ENCODE data around the gene PGM2L1.
"Not testable (repeated sequence)": the region's sequence is repeated elsewhere in the genome, so short reads cannot be mapped to it uniquely, and the experiment has no call there.

The PGM2L1 gene

DNA sequence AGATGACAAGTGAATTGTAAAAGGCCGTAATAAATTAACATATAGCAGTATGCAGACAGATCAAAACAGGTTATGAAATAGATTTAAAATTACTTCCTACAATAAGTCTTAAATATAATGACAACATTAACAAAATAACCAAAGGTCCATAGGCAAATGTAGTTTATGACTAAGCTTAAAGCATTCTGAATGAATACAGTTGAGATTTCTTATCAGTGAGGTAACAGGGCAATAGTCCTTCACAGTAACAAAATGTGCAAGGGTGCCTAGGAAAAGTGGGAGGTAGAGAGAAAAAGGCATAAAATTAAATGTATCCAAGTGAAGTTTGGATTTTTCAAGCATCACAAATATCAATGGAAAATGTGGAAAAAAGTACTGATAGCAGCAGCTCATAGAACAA lies 65.9 kb downstream of the PGM2L1 start:
- no peak for FAIRE-seq

- FAIRE-seq = not testable (repeated sequence)
These were observed 67.2 kb downstream of the PGM2L1 start for GRCh38 chr11:74331000-74331399.

DNA sequence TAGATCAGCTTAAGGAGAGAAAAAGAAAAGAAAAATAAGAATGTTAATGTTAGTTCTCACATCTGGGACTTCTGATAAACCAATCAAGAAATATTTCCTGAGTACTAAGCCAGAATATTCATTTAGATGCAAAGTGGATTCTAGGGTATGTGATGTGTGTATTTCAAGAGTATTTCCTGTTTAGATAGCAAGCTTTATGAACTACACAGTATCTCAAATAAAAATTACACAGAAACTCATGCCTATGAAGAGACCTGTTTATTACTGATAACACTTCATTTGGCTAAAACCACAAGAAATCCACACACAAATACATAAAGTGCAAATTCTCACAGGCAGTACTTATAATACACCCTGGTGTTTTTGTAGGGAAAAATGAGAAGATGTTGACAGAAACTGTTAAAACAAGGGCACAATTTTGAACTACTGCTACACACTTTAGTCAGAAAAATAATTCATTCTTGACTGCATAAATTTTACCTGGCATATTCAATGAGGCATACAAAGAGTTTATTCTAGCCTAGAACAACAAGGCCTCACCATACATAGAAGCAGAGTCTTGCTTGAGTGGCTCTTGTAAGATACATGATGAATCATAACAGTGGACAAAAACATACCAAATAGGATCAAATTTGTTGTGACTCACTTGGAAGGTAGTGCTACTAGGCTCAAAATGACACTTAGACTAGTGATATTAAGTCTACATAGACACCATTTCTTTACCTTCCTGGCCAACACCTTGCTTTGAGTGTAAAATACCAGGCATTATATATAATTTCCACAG lies 68.0 kb downstream of the PGM2L1 start:
- no peak for FAIRE-seq

- no peak for FAIRE-seq
These were observed 71.2 kb downstream of the PGM2L1 start for GRCh38 chr11:74327076-74327475.

DNA sequence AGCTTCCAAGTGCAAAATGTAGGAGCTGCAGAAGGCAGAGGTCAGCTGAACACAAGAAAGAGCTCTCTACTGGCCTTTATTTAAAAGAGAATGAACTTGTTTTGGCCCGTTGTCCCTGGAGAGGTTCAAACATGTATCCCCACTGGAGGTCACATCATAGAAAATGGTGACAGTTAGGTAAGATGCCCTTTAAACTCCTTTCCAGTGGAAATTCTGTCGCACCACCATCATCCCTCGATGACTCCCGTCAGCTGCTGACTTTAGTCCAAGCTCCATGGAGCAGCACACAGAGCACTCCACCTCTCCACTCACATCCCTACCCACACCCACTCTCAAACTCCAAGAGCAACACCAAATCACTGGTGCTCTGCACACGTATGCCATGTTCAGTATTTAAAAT lies 71.6 kb downstream of the PGM2L1 start:
- FAIRE-seq = no peak

DNA sequence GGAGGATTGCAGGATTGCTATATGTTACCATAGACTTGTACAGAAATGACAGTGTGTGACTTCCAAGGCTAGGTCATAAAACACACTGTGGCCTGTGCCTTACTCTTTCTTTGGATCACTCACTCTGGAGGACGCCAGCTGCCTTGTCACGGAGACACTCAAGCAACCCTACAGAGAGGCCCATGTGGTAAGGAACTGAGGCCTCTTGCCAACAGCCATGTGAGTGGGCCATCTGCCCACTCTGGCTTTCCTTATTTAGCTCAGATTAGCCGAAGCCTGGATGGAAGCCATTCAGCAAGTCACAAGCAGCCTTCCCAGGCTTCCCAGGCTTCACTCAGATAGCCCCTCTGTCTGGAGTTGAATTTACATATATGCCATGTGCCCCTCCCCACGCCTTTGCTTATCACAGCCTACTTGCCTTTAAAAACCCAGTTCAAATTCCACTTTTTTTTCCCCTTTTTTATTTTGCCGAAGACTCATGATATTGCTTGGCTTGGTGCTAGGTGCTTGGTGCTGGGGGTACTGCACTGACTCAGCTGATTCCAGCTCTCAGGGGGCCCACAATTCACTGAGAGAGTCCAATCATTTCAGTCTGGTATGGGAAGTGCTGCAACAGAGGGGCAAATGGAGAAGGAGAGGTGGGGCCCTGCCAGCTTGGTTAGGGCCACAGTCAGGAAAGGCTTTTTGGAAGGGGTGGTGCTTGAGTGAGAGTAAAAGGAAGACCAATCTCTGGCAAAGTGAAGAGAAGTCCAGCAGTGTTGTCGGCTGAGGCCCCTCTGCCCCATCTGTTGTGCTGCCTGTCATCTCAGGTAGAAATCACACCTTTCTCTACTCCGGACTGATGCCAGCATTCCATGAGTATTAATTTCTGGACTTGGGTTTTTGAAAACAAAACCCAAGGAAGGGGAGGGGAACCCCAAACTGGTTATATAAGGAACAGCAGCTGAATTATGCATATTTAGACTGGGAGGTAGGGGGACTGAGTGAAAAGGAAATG lies 72.3 kb downstream of the PGM2L1 start:
- FAIRE-seq = no peak

GRCh38 chr11:74322667-74323066 lies 75.6 kb downstream of the PGM2L1 start:
- FAIRE-seq = no peak

- FAIRE-seq = no peak
These were observed 76.6 kb downstream of the PGM2L1 start for GRCh38 chr11:74321487-74322188.

DNA sequence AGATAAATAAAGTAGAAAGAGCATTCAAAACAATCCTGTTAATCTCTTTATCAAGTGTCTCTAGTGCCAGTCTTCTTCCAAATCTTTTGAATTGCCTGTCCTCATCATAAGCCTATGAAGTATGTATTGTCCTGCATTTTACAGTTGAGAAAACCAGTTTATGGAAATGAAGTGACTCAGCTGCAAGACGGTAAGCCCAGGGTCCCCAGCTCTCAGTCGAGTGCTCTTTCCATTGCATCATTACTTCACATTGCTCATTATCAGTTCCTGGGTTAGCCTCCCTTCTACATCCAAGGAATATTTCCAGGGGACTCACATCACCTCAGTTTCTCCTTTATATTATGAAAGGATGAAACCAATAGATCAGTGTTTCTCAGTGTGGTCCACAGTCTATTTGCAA lies 77.7 kb downstream of the PGM2L1 start:
- FAIRE-seq = no peak

- no peak for FAIRE-seq
These were observed 79.0 kb downstream of the PGM2L1 start for GRCh38 chr11:74319139-74319816.

DNA sequence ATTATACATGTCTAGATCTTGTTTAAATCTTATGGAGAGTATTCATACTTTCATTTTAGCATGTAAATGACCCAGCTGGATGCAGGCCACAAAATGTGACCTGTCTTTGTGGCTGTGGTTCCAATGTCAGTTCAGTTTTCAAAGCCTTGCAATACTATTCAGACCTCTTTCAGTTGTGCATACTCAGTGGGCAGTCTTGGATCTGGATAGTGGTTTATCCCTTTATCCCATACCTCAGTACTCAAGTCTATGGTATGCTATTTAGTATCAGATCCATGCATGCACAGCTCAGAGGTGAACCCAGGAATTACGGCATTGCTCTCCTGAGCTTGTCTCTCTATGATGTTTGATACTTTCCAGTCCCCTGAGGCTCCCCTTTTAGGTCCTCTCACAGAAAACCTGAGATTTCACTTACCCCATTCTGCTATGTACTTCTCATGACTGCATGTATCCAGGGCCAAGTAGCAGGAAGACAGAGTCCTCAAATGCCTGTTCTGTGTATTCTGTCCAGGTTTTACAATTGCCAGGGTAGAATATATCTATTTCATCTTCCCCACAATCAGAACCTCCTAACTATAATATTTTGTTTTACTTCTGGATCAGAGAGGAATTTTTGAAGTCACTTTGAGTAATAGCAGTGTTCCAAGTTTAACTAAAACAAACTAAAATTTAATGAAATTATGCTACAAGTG lies 79.8 kb downstream of the PGM2L1 start:
- FAIRE-seq = no peak

DNA sequence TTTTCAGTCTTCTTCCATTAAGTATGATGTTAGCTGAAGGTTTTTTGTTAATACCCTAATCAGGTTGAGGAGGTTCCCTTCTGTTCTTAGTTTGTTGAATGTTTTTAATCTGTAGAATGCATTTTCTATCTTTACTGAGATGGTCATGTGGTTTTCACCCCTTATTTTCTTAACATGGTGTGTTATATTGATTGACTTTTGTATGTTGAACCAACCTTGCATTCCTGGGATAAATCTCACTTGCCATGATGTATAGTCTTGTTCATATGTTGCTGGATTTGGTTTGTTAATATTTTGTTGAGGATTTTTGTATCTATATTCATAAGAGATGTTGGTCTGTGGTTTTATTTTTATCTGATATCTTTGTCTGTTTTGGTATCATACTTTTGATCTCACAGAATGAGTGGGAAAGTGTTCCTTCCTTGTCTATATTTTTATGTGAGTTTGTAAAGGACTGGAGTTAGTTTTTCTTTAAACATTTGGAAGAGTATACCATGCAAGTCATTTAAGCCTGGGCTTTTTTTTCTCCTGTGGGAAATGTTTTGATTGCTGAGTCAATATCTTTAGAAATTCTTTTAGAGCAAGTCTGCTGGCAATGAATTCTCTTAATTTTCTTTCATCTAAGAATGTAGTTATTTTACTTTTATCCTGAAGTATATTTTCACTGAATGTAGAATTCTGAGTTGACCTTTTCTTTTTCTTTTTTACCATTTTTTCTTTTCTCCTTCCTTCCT lies 81.3 kb downstream of the PGM2L1 start:
- no peak for FAIRE-seq

- no peak for FAIRE-seq
These were observed 85.9 kb downstream of the PGM2L1 start for GRCh38 chr11:74312326-74312725.

GRCh38 chr11:74311352-74311926 lies 86.8 kb downstream of the PGM2L1 start, which contains the start of gene P4HA3:
Gene P4HA3 (minus strand): TSS chr11:74311640. CDS start chr11:74311611, 29 bp downstream.
- FAIRE-seq = no peak

- no peak for FAIRE-seq
These were observed 87.4 kb downstream of the PGM2L1 start for GRCh38 chr11:74310857-74311256.

- FAIRE-seq = no peak
These were observed 90.8 kb downstream of the PGM2L1 start for GRCh38 chr11:74307434-74307833.

- no peak for FAIRE-seq
These were observed 91.6 kb downstream of the PGM2L1 start for GRCh38 chr11:74306435-74307175.

- FAIRE-seq = no peak
These were observed 99.2 kb downstream of the PGM2L1 start for GRCh38 chr11:74299015-74299414.

- FAIRE-seq = no peak
These were observed 100.7 kb downstream of the PGM2L1 start for GRCh38 chr11:74297484-74297883.

DNA sequence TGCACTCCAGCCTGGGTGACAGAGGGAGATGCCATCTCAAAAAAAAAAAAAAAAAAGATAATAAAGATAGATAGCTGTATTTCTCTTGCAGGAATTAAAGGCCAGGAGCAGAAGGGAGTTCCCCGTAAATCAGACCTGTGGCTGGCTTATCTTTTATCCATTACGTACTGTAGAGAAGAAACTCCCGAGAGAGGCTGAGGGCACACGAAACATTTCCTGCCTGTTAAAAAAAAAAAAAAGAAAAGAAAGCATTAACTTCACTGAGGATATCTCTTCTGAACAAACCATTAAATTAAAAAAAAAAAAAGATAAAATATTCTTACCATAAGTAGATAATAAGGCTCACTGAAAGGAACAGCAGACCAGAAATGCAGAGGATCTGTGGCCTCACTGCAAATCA lies 109.3 kb downstream of the PGM2L1 start:
- no peak for FAIRE-seq

All from endometrium (tissue), 2 donors.